Memory B cell (primary cell): Measurements from ENCODE around the gene ARID3A.
"Not testable (repeated sequence)": the region's sequence is repeated elsewhere in the genome, so short reads cannot be mapped to it uniquely, and the experiment has no call there.

ENCODE experiments used
- ATAC-seq: fragments of 150-1000 bp; cut with Tn5 transposase; 2 replicates; pipeline ENCODE4 v1.10.0; 2021; ENCODE audit warnings: low read depth, mild to moderate bottlenecking, moderate library complexity
- DNase-seq, 2 donors: peaks; one replicate each; pipeline ENCODE4 v3.0.0; 2022; ENCODE audit warnings: low spot score in 2 of 2
- H3K27ac Mint-ChIP-seq: one replicate; pipeline ENCODE4 v1.8.0; 2022; ENCODE audit warnings: mild to moderate bottlenecking, moderate library complexity, mixed read lengths
- H3K27me3 Mint-ChIP-seq: one replicate; pipeline ENCODE4 v1.8.0; 2022; ENCODE audit warnings: mixed read lengths
- H3K36me3 Mint-ChIP-seq: one replicate; pipeline ENCODE4 v1.8.0; 2022; ENCODE audit warnings: mild to moderate bottlenecking, mixed read lengths
- H3K4me1 Mint-ChIP-seq: one replicate; pipeline ENCODE4 v1.8.0; 2022; ENCODE audit warnings: mixed read lengths
- H3K4me3 Mint-ChIP-seq: one replicate; pipeline ENCODE4 v1.8.0; 2022; ENCODE audit warnings: mild to moderate bottlenecking, moderate library complexity, mixed read lengths
- H3K9me3 Mint-ChIP-seq: one replicate; pipeline ENCODE4 v1.8.0; 2022; ENCODE audit warnings: mixed read lengths

The ARID3A gene

DNA sequence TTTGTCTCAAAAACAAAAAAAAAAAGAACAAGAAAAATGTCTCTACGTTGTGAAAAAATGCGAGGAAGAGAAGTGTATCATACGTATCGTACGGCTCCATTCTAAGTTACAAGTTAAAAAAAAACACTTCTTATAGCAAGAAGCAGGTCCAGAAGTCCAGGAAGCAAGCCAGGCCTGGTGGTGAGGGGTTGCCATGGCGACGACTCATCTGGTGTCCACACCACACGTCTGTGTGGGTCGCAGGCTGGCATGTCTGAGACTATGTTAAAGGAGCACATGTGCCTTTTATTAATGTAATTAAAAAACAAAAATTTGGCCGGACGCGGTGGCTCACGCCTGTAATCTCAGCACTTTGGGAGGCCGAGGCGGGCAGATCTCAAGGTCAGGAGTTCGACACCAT lies 38.8 kb upstream of the ARID3A start:
- H3K27me3 Mint-ChIP-seq: no peaks in the 10 kb centered on the region
- no peak for DNase-seq
- H3K4me3 Mint-ChIP-seq: no peak overlapping the region
- no peaks in the 10 kb centered on the region for H3K9me3 Mint-ChIP-seq
- peaks cover 2% of the 10 kb centered on the region for H3K36me3 Mint-ChIP-seq
- H3K4me1 Mint-ChIP-seq: peaks cover 11% of the 10 kb centered on the region
- no peak for ATAC-seq
- H3K27ac Mint-ChIP-seq: peak overlapping the region; percentile 100

DNA sequence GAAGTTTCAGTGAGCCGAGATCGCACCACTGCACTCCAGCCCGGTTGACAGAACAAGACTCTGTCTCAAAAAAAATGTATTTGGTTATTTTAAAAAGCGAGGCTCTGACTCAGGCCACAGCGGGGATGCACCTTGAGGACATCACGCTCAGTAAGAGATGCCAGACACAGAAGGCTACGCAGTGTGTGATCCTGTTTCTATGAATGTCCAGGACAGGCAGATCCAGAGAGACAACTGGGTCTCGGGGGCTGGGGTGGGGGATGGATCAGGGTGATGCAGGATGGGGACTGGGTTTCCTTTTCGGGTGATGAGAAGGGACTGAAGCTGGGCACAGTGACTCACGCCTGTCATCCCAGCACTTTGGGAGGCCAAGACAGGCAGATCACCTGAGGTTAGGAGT lies 38.2 kb upstream of the ARID3A start:
- peak overlapping the region; percentile 100 for H3K27ac Mint-ChIP-seq
- H3K4me1 Mint-ChIP-seq: peaks cover 14% of the 10 kb centered on the region
- H3K9me3 Mint-ChIP-seq: no peaks in the 10 kb centered on the region

DNA sequence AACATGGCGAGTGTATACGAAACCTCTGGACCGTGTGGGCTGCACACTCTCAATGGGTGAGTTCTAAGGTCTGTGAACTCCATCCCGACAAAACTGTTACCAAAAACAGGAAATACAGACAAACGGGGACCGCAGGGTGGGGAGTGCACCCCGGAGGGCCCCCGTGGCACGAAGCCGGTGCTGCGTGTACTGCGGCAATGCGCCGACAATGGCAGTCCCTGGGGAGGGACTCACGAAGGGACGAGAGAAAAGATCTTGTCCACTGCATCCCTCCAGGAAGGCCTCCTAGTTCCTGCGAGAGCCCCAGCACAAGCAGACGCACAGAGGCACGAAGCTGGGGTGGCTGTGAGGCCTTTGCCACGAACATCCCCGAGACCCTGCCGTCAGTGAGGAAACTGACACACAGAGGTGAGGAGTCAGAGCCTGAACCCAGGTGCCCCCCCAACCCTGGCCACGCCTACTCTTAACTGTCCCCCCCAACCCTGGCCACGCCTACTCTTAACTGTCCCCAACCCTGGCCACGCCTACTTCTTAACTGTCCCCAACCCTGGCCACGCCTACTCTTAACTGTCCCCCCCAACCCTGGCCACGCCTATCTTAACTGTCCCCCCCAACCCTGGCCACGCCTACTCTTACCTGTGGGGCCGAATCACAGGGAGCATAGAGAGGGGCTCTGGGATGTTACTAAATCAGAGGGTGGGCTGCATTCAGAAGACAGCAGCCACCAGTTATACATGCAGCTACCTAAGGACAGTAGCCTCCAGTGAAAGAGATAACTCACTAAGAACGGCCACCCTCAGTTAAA lies 37.1 kb upstream of the ARID3A start:
- no peaks in the 10 kb centered on the region for H3K27me3 Mint-ChIP-seq
- peak in 1 of 2 donors; percentile 59 for DNase-seq
- H3K9me3 Mint-ChIP-seq: no peaks in the 10 kb centered on the region
- peaks cover 4% of the 10 kb centered on the region for H3K36me3 Mint-ChIP-seq
- peak overlapping the region; percentile 28 for H3K4me3 Mint-ChIP-seq
- peak; percentile 60 for ATAC-seq
- peaks cover 20% of the 10 kb centered on the region for H3K4me1 Mint-ChIP-seq
- peak overlapping the region; percentile 100 for H3K27ac Mint-ChIP-seq

More for the DNA sequence above, 38.2 kb upstream of the ARID3A start:
- Mint-ChIP-seq H3K27me3 (no peaks in the 10 kb centered on the region), H3K36me3 (peaks cover 4% of the 10 kb centered on the region), H3K4me3 (no peak overlapping the region)
- ATAC-seq: no peak
- DNase-seq: no peak

DNA sequence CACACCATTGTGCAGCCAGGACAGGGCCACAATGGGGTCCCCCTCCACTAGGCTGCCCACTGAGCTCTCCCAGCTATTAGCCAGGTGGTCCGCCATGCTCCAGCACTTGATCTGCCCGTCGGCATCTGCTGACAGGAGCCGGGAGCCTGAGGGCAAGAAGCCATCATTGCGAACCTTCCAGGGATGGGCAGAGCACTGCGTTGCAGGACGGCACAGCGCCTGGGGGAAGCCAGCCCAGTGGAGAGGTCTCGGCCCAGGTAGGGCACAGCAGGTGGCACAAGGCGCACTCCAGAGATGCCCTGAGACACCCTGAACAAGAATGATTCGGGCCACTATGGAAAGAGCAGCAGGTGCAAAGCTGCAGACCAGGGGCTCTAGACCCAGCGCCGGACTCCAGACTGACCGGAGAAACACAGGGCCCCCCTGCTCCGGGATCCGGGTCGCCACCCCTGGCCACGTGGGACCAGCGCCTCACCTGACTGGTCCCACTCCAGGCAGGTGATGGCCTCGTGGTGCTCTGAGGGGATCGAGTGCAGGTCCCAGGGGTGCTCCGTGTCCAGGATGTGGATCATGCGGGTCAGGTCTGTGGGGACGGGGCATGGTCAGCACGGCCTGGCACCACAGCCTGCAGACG lies 36.1 kb upstream of the ARID3A start:
- Mint-ChIP-seq H3K36me3 (peaks cover 4% of the 10 kb centered on the region), H3K4me1 (peaks cover 20% of the 10 kb centered on the region), H3K4me3 (no peak overlapping the region), H3K27me3 (no peaks in the 10 kb centered on the region), H3K9me3 (no peaks in the 10 kb centered on the region), H3K27ac (peak overlapping the region; percentile 100)
- ATAC-seq (no peak), DNase-seq (no peak)

DNA sequence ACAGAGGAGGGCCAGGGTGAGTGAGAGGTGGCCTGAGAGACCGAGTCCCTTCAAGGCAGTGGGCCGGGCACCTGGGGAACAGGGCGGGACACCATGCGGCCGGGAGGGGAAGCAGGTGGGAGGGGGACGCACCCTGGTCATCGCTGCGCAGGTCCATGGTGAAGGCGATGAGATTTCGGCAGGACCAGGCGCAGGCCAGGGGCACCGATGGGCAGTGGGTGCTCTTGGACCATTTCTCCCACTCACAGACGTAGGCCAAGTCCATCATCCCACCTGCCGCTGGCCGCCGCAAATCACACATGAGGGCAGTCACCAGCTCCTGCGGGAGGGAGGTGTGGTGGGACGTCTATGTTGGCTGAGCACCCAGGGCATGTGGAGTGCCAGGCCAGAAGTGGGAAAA lies 35.0 kb upstream of the ARID3A start:
- Mint-ChIP-seq H3K27me3 (no peaks in the 10 kb centered on the region), H3K4me1 (peaks cover 20% of the 10 kb centered on the region), H3K9me3 (no peaks in the 10 kb centered on the region), H3K4me3 (peak overlapping the region; percentile 59), H3K27ac (peak overlapping the region; percentile 100), H3K36me3 (peaks cover 4% of the 10 kb centered on the region)
- no peak for DNase-seq
- no peak for ATAC-seq

DNA sequence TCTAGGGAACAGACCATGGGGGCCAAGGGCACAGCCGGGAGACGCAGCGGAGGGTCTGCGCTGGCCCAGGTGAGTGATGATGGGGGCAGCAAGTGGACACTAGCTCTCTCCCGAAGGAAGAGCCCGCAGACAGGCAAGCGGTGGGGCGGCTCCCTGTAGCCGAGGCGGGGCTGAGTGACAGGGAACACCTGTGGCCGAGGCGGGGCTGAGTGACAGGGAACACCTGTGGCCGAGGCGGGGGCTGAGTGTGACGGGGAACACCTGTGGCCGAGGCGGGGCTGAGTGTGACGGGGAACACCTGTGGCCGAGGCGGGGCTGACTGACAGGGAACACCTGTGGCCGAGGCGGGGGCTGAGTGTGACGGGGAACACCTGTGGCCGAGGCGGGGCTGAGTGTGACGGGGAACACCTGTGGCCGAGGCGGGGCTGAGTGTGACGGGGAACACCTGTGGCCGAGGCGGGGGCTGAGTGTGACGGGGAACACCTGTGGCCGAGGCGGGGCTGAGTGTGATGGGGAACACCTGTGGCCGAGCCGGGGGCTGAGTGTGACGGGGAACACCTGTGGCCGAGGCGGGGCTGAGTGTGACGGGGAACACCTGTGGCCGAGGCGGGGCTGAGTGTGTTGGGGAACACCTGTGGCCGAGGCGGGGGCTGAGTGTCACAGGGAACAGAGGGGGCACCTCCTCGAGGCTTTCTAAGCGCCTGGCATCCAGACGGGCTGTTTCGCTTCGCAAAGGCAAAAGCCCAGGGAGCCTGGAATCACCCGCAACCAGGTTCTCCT lies 34.2 kb upstream of the ARID3A start:
- peak in 1 of 2 donors; percentile 59 for DNase-seq
- peak overlapping the region; percentile 100 for H3K27ac Mint-ChIP-seq
- not testable (repeated sequence) for ATAC-seq, H3K9me3 Mint-ChIP-seq, H3K36me3 Mint-ChIP-seq, H3K27me3 Mint-ChIP-seq
- H3K4me3 Mint-ChIP-seq: peak overlapping the region; percentile 87
- H3K4me1 Mint-ChIP-seq: peaks cover 23% of the 10 kb centered on the region

DNA sequence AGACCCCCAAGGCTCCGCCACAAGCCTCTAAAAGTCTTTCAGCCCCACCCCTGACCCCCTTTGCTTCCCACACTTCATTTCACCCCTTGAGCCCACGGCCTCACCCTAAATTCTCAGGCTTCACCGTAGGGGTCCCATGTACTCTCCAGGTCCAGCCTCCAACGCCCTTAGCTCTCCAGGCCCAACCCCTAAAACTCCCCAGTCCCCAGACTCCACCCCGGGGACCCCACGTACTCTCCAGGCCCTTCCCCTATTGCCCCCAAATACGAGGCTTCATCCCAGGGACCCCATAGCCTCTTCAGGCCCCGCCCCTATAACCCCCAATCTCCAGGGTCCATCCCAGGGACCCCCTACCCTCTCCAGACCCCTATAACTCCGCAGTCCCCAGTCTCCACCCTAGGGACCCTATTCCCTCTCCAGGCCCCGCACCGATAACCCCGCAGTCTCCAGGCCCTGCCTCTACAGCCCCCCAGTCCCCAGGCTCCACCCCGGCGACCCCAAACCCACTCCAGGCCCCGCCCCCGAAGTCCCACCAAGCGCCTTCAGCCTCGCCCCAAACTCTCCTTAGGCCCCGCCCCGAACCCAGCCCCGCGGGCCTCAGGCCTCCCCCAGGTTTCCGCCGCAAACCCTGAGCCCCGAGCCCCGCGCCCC lies 33.5 kb upstream of the ARID3A start:
- Mint-ChIP-seq H3K27ac (peak overlapping the region; percentile 100), H3K36me3 (peaks cover 11% of the 10 kb centered on the region), H3K4me3 (peak overlapping the region; percentile 87), H3K9me3 (no peaks in the 10 kb centered on the region), H3K4me1 (peaks cover 23% of the 10 kb centered on the region), H3K27me3 (no peaks in the 10 kb centered on the region)
- DNase-seq: no peak
- peak; percentile 17 for ATAC-seq

DNA sequence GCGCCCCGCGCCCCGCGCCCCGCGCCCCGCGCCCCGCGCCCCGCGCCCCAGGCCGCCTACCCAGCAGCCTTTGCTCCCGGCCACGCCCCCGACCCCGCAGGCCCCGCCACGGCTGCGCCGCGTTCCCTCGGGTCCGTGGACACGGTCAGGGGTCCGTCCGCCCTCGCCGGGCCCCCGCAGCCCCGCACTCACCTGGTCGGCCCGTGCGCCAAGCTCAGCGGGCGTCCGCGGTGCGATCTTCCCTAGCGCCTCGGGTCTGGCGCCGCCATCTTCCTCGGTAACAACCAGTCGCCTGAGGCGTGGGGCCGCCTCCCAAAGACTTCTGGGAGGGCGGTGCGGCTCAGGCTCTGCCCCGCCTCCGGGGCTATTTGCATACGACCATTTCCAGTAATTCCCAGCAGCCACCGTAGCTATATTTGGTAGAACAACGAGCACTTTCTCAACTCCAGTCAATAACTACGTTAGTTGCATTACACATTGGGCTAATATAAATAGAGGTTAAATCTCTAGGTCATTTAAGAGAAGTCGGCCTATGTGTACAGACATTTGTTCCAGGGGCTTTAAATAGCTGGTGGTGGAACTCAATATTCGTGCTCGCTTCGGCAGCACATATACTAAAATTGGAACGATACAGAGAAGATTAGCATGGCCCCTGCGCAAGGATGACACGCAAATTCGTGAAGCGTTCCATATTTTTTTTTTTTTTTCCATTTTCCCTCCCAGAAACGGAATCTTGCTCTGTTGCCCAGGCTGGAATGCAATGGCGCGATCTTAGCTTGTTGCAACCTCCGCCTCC lies 32.7 kb upstream of the ARID3A start, which contains the start of the genes MED16 and RNU6-9:
MED16 (minus strand) TSS at position 294 of the 796 bp plus-strand sequence. CDS start 2,056 bp downstream, outside the sequence.
RNU6-9 (plus strand) TSS at position 591 of the 796 bp plus-strand sequence.
- H3K36me3 Mint-ChIP-seq: peaks cover 11% of the 10 kb centered on the region
- no peaks in the 10 kb centered on the region for H3K27me3 Mint-ChIP-seq
- H3K9me3 Mint-ChIP-seq: no peaks in the 10 kb centered on the region
- H3K4me1 Mint-ChIP-seq: peaks cover 23% of the 10 kb centered on the region
- ATAC-seq (peak; percentile 80), DNase-seq (peak; percentile 89 to 92)
- peak within 1 kb of the TSS; percentile 89 for H3K4me3 Mint-ChIP-seq
- H3K27ac Mint-ChIP-seq: peak within 1 kb of the TSS; percentile 100

DNA sequence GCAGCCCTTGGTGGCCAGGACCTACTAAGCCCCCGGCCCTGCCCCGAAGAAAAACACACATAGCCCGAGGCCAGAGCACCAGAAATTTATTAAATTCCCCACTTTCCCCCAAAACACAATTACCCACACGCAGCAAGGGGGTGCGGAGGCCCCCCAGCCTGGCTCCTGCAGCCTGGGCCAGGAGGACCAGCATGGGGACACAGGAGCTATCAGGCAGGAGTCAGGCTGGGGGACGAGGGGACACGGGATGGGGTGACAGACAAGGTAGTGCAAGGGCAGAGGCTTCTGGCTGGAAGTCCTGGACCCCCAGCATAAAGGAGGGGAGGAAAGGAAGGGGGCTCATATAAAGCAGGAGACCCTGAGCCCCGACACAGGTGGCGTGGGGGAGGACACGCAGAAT lies 29.4 kb upstream of the ARID3A start:
- peak overlapping the region; percentile 55 for H3K27ac Mint-ChIP-seq
- H3K4me1 Mint-ChIP-seq: peaks cover 21% of the 10 kb centered on the region
- no peaks in the 10 kb centered on the region for H3K27me3 Mint-ChIP-seq
- H3K9me3 Mint-ChIP-seq: no peaks in the 10 kb centered on the region
- DNase-seq (no peak), ATAC-seq (no peak)
- H3K36me3 Mint-ChIP-seq: peaks cover 15% of the 10 kb centered on the region
- no peak overlapping the region for H3K4me3 Mint-ChIP-seq

DNA sequence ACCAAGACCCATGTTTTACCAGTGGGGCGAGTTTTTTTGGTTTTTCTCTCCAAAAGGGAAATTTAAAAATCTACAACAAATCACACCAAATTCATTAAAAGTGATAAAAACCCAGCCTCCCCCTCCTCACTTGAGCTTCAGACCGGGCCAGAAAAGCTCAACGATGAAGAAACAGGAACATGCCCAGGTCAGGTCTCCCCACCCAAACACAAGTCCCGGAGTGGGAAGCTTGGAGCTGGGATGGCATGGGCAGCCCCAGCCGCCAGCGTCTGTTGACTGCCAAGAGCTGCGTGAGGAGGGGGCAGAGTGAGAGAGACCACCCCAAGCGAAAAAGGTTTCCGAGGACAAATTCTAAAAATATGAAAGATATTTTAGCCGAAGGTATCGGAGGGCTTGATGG lies 28.8 kb upstream of the ARID3A start:
- ATAC-seq (no peak), DNase-seq (no peak)
- Mint-ChIP-seq H3K4me3 (no peak overlapping the region), H3K4me1 (peaks cover 21% of the 10 kb centered on the region), H3K27ac (peak overlapping the region; percentile 55), H3K27me3 (no peaks in the 10 kb centered on the region), H3K36me3 (peaks cover 15% of the 10 kb centered on the region), H3K9me3 (no peaks in the 10 kb centered on the region)

DNA sequence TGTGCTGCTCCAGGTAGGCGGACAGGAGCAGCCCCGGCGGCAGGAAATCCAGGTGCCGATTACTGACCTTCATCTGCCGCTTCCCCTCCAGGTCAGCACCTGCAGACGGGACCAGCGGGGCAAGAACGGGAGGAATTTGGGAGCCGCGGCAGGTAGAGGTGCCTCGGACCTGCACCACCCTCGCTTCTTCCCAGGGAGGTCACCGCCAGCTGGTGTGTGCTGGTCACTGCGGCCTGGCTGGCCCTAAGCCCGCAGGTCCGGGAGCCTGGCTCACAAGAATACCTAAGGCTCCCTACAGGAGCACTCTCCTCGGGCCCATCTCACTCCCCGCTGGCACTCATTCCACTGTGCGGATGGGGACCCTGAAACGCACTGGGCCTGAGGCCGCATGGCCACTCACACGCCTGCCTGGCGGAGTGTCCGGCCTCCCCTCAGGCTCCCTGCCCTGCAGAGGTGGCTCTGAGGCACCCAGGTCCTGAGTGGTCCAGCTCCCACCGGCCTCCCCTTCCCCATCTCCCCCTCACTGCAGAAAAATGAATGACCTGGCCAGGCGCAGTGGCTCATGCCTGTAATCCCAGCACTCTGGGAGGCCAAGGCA lies 28.3 kb upstream of the ARID3A start:
- peaks cover 13% of the 10 kb centered on the region for H3K36me3 Mint-ChIP-seq
- DNase-seq: no peak
- H3K4me3 Mint-ChIP-seq: no peak overlapping the region
- no peaks in the 10 kb centered on the region for H3K27me3 Mint-ChIP-seq
- H3K27ac Mint-ChIP-seq: peak overlapping the region; percentile 55
- no peaks in the 10 kb centered on the region for H3K9me3 Mint-ChIP-seq
- H3K4me1 Mint-ChIP-seq: peaks cover 17% of the 10 kb centered on the region
- no peak for ATAC-seq

DNA sequence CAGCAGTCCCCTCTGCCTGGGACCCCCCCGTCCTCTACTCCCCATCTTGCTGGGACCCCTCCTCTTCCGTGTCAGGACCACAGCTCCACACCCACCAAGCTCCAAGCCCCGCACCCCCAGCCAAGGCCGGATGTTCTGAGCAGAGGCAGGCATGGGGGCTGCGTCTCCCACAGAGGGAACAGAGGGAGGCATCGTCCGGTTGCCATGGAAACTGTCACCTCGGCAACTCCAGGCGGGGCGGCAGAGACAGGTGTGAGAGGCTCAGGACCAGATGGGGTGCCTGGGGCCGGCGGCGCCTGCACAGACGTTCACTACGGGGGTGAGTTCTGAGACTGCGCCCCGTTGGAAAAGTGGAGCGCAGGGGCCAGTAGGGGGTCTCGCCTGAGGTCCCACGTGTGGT lies 27.2 kb upstream of the ARID3A start:
- H3K27ac Mint-ChIP-seq: peak overlapping the region; percentile 94
- ATAC-seq: peak; percentile 81

More for the DNA sequence above, 27.2 kb upstream of the ARID3A start:
- H3K9me3 Mint-ChIP-seq: no peaks in the 10 kb centered on the region
- H3K27me3 Mint-ChIP-seq: no peaks in the 10 kb centered on the region
- peaks cover 13% of the 10 kb centered on the region for H3K36me3 Mint-ChIP-seq
- peaks cover 10% of the 10 kb centered on the region for H3K4me1 Mint-ChIP-seq
- DNase-seq: peak; percentile 64 to 71
- H3K4me3 Mint-ChIP-seq: no peak overlapping the region
